Erythroblast (primary cell): Measurements from ENCODE around the gene KIF25.

ENCODE experiments used
- DNase-seq, 2 experiments: peaks; one replicate each; lab custom pipeline; 2025; lab: John Stamatoyannopoulos, UW
- GATA1 ChIP-seq: IDR thresholded peaks from 2 replicates; pipeline ENCODE4 v1.6.1; 2011; ENCODE audit warnings: low read depth, mild to moderate bottlenecking, control low read depth, low read length, moderate library complexity
- POLR2A ChIP-seq: IDR thresholded peaks from 2 replicates; pipeline ENCODE4 v1.6.1; 2011; ENCODE audit warnings: mild to moderate bottlenecking, low read length

Gene KIF25

DNA sequence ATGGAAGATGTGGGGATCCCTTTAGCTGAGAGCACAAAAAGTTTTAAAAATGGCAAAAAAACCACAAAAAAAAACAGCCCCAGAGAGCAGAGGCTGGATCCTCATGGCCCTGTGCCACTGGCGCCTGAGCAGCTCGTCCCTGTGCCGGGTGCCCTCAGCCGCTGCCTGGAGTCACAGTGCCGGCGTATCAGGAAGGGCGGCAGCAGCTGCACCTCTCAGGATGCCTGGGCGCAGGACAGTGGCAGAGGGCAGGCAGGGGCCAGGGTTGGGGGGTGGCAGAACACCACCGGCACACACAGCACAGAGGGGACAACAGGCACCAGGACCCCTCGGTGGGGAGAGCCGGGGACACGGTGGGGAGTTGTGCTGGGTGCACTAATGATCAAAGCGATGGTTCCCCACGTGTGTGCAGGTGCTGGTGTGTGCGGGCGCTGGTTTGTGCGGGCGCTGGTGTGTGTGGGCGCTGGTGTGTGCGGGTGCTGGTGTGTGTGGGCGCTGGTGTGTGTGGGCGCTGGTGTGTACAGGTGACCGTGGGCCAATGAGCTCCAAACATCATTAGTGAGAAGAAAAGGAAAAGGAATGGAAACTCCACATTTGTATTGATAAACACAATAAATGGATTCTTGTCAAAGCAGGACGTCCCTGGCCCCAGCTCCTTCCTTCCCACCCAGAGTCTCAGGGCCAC lies 83.1 kb downstream of the KIF25 start:
- DNase-seq, result no peak
- TF ChIP-seq POLR2A (no peak), GATA1 (no peak)

DNA sequence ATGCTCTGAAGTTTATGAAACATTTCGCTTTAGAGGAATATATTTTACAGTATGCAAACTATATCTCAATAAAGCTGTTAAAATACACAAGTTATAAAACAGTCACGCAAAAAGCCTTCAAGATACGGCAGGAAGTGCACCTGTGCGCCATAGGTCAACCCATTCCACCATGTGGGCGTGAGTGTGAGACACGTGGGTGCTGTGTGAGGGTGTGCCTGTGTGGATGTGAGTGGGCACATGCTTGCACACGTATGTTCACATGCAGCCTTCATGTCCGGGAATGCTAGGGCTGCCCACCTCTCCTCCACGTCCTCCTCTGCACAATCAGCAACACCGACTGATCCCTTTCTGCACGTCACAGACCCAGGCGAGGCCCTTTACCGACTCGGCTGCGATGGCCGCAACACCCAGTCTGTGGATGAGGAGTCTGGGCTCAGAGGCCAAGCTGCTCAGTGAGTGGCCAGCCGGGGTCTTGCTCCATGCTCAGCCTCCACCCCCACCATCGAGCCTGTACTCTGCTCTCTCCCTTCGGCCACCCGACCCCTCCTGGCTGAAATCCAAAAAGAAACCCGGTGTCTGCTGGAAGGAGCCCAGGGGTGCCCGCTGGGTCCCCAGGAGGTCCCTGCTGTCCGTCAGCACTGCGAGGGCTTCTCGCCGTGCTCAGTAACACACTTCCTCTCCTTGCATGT lies 84.5 kb downstream of the KIF25 start:
- DNase-seq, result no peak
- TF ChIP-seq GATA1, result no peak
- TF ChIP-seq POLR2A, result no peak

DNA sequence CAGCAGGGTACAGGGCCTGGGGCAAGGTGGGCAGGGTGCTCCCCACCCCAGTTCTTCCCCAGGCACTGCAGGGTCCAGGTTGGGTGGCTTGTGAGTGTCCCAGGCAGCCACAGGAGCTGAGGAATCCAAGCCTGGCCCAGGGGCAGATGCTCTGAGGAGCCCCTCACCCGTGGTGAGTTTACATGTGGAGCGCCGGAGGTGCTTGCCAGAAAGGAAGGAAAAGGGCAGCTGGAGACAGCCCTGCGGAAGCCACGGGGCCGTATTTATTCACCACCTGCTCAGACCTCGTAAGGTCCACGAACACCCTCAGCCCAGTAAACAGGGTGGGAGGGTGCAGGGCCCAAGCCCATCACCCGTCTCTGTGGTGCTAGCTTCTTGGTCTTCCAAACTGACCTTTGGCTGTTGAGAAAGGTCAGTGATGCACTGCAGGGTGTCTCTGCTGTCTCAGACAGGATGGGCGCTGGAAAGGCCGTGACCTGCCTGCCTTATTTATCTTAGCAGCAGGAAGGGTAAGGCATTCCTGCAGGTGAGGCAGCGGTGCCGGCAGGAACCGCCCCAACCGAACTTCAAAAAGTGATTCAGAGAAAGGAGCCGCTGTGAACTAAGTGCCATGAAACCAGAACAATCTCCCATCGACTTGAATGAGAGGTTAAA lies 85.5 kb downstream of the KIF25 start:
- DNase-seq, result no peak
- TF ChIP-seq POLR2A, result no peak
- no peak for TF ChIP-seq GATA1

DNA sequence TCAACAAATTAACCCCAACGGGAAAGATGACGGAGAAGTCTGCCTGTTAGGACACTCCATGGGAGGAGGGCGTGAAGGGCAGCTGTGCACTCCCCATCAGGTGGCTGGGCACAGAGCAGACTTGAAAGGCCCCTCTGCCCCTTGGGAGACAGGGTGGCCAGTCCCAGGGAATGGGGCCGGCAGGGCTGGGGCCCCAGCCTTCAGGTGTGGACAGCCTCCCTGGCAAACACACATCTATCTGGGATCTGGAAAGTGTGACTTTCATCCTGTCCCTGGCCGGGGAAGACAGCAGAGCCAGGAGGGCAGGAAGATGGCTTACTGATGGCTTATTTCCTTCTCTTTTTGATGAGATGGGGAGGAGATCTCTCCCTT lies 86.0 kb downstream of the KIF25 start:
- DNase-seq, result no peak
- no peak for TF ChIP-seq GATA1
- no peak for TF ChIP-seq POLR2A

DNA sequence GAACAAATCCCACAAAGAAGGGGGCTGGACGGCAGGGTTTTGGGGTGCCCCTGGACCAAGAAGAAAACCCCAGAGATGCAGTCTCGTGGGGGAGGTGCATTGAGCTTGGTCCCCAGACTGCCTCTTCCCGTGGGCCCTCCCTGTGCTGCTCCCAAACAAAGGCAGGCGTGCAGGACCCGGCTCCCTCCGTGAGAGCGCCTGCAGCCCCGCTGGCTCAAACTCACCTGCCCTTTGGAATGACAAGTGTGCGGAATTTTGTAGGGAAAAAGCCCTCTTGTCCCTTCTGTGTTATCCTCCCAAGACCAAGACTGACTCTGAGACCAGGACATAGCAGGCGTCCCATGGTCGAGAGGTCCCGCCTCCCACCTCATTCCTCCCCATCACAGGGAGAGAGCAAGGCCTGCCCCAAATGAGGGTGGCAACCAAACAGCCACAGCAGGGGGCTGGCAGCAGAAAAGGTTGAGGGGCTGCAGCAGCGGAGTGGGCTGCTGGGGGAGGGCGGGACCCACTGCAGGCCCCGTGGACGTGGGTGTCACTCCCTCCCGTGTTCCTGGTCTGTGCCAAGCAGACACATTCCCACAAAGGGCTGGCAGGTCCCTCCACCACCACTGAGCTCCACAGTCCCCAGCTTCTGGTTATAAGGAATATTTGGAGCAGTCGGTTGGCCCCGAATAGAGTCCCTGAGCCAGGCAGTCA lies 87.1 kb downstream of the KIF25 start:
- TF ChIP-seq GATA1 (no peak), POLR2A (no peak)
- no peak for DNase-seq

DNA sequence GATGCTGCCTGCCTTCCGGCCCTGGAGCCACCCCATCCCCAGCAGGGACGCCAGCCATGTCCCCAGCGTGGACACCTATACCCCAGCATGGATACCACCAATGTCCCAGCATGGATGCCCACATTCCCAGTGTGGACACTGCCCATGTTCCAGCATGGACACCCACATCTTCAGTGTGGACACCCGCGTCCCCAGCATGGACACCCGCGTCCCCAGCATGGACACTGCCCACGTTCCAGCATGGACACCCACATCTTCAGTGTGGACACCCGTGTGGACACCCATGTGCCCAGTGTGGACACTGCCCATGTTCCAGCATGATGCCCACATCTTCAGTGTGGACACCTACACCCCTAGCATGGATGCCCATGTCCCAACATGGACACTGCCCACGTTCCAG lies 88.6 kb downstream of the KIF25 start:
- no peak for DNase-seq
- no peak for TF ChIP-seq GATA1
- no peak for TF ChIP-seq POLR2A

DNA sequence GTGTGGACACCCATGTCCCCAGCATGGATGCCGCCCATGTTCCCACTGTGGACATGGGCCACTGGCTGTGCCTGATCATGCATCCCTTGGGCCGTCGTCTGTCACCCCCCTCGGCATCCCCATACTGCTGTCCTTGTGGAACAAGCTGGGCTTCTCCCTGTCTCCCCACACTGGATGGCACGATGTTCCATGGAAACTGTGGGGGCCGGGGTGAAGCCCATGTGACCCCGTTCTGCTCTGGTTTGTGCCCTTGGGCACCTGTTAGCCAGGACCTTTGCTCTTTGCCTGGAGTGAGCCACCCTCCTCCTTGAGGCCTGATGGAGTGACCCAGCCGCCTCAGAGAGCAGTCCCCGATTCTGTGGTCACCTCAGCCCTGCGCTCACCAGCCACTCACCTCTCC lies 89.1 kb downstream of the KIF25 start:
- TF ChIP-seq GATA1 (no peak), POLR2A (no peak)
- DNase-seq, result no peak

DNA sequence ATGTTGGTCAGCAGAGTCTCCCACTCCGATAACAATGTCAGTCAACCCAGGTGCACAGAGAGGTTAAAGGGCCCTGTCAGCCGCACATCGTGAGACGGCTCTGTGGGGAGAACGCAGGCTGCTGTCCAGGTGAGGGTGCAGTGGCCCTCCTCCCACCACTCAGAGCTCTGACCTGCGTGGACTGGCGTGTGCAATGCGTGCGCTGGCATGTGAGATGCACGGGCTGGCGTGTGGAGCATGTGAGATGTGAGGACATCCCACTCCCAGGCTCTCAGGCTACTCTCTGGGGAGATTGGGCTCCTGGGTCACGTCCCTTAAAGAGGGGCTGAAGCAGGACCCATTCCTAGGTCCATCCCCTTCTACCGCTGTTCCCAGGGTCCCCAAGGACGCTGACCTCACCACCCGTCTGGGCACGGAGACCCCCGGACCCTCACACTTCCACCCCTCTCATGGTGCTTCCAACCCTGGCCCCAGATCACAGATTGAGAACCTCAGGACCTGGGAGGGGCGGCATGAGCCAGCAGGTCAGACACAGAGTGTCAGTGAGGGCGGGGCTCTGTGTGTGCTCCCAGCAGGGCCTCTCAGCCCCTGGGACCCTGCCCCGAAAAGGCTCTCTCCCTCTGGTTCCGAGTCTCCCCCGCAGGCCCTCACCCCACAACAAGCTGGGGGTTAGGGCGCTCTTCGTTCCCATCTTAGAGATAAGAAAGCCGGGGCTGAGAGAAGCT lies 90.1 kb downstream of the KIF25 start:
- DNase-seq, result no peak
- no peak for TF ChIP-seq POLR2A
- no peak for TF ChIP-seq GATA1

DNA sequence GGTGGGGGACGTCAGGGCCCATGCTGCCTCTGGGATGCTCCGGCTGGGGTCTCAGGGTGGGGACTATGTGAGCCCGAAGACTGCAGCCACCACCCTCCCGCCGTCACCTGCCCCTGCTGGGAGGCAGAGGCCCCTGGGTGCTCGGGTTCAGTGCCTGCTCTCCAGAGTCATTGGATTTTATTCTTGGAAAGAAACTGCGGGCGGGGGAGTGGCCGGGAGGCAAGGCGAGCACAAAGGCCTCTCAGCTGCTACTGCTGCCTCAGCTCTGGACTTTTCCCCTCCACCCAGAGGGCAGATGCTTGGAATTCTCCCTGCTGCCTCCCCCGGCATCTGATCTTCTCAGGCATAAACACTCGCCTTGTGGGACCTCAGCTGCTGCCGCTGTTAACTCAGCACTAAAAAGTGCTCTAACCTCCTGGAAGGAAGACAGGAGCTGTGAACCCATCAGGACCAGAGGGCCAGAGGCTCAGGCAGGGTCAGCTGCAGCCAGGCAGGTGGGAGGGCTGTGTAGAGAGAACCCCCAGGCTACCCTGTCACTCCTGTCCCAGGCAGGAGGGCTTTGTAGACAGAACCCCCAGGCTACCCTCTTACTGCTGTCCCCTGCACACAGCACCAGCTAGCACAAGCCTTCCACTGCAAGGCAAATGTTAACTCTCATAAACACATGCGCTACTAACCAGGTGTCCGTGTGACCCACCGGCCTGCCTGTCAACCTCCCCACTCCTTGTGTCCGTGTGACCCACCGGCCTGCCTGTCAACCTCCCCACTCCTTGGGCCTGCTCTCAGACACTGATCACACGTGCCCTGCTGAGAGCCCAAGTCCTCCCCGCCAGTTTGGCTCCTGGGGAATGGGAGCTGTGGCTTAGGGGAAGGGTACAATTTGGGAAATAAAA lies 90.9 kb downstream of the KIF25 start:
- no peak for DNase-seq
- TF ChIP-seq GATA1, result no peak
- no peak for TF ChIP-seq POLR2A

DNA sequence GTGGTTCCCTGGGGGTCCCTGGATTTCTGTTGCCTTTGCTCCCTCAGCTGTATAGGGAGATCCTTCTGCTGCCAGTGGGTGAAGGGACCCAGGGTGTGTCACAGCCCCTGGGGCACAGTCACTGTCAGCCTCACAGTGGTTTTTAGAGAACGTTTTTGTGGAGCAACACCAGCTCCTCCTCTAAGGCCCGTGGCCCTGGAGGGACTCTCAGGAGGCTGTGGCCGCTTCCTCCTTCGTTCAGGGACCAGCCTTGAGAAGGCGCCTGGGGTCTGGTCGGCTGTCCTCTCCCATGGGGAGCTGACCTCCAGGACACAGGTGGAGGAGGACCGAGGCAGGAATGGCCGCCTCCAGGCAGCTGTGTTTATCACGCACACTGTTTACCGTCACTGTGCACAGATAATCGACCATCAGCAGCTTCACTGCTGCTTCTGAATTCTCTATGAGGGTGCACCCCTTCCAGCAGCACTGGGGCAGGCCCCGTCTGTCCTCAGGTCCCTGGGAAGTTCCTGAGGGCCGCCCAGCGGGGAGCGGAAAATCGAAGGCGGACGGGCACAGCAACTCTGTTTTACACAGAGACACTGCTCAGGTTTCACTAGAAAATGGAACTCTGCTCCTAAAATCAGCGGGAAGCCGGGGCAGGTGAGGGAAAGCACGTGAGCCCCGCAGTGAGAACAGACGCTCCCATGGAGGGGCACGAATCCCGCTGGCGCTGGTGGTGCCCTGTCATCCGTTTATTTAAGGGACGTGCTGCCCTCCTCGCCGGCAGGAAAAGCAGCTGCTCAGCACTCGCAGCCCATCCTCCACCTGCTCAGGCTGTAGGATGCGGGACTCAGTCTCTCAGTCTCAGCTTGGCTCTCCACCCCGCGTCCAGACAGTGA lies 92.0 kb downstream of the KIF25 start:
- no peak for DNase-seq
- TF ChIP-seq GATA1, result no peak
- TF ChIP-seq POLR2A, result no peak

DNA sequence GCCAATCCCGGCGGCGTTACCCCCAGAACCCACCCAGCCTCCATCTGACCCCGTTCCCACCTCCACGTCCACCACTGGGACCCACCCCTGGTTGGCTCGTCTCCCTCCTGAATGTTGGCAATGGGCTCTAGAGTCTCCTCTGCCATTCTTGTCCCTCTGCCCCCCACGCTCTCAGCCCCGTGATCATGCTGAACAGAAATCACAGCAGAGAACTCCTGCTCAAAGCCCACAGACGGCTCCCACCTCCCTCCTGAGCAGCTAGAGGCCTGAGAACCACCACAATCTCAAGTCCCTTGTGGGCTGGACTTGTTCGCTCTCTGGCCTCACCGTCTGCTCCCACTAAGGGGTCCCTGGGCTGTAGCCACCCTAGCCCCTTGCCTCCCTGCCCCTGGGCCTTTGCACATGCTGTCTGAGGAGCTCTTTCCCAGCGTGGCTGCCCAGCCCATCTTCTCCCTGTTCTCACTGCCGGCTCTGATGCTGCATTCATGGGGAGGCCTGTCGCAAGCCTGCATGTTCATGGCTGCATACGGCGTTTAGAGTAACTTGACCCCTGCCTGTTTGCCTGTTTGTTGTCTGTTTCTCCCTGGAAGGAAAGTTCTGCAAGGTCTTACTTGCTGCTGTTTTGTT lies 92.7 kb downstream of the KIF25 start:
- TF ChIP-seq GATA1, result no peak
- no peak for TF ChIP-seq POLR2A
- DNase-seq, result no peak
